Thymus (tissue), 11 donors: Measurements from ENCODE around the gene TMEM131L. TPM values are rescaled to one million over a fixed set of nuclear protein-coding genes. Genes with fewer than 3 reads are reported as not detected.
"Not testable (repeated sequence)": the region's sequence is repeated elsewhere in the genome, so short reads cannot be mapped to it uniquely, and the experiment has no call there.

ENCODE experiments used
- DNase-seq, 9 donors: peaks; one replicate each; pipeline ENCODE4 v3.0.0-alpha.2; 2013; ENCODE audit warnings: low spot score in 9 of 9, low read depth in 6 of 9, missing footprints in 1 of 9
- H3K27ac ChIP-seq, 2 donors: one replicate each; pipeline ENCODE4 v1.5.1; 2013; ENCODE audit warnings: control low read depth in 1 of 2, low read depth in 1 of 2, low read length in 1 of 2, mild to moderate bottlenecking in 1 of 2, moderate library complexity in 1 of 2
- H3K27me3 ChIP-seq, 2 donors: one replicate each; pipeline ENCODE4 v1.5.1; 2013; ENCODE audit warnings: low read length in 1 of 2; ENCODE audit not compliant: control insufficient read depth in 2 of 2, insufficient read depth in 1 of 2
- H3K36me3 ChIP-seq, 2 donors: one replicate each; pipeline ENCODE4 v1.5.1; 2013; ENCODE audit warnings: low read length in 1 of 2, mild to moderate bottlenecking in 1 of 2, moderate library complexity in 1 of 2; ENCODE audit not compliant: control insufficient read depth in 2 of 2, insufficient read depth in 2 of 2
- H3K4me1 ChIP-seq, 2 donors: one replicate each; pipeline ENCODE4 v1.5.1; 2013; ENCODE audit warnings: low read length in 2 of 2; ENCODE audit not compliant: control insufficient read depth in 2 of 2, insufficient read depth in 2 of 2
- H3K4me3 ChIP-seq, 2 donors: one replicate each; pipeline ENCODE4 v1.5.1; 2013; ENCODE audit warnings: low read length in 2 of 2, control low read depth in 1 of 2, mild to moderate bottlenecking in 1 of 2
- H3K9me3 ChIP-seq, 2 donors: one replicate each; pipeline ENCODE4 v1.5.1; 2013; ENCODE audit warnings: low read length in 1 of 2, mild to moderate bottlenecking in 1 of 2; ENCODE audit not compliant: control insufficient read depth in 2 of 2, insufficient read depth in 1 of 2
- WGBS: extraction: QIAGEN DNeasy Blood & Tissue Kit; methylation state at CpG from one replicate; pipeline ENCODE4 v1.1.7; 2013; 5-methylcytosine and 5-hydroxymethylcytosine counted together
- polyA plus RNA-seq: library from polyadenylated mRNA; stranded (reverse); fragments of 200-250 nt; gene quantifications from one replicate; pipeline ENCODE4 v1.2.3, GENCODE V29; 2013
- total RNA-seq: library from RNA; stranded (reverse); fragments of 120-200 nt; gene quantifications from one replicate; pipeline ENCODE4 v1.2.4, GENCODE V29; 2013
- donor health status: healthy.

Gene TMEM131L
- total and polyA plus RNA-seq, 2 donors, result 32.8 to 40.9 TPM

DNA sequence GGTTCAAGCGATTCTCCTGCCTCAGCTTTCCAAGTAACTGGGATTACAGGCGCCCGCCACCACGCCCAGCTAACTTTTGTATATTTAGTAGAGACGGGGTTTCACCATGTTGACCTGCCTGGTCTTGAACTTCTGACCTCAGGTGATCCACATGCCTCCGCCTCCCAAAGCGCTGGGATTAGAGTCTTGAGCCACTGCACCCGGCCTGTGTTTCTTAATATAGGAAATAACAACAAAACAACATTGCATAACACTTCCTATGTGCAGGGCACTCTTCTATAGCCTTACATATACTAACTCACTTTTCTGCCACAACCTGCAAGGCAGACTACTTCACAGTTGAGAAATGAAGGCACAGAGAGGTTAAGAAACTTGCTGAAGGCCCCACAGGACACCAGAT is 12.8 kb upstream of the TMEM131L start:
- no peaks in the 10 kb centered on the region for H3K27me3 ChIP-seq
- DNase-seq, result no peak
- no peaks in the 10 kb centered on the region for H3K36me3 ChIP-seq
- no peak overlapping the region for H3K27ac ChIP-seq
- H3K4me1 ChIP-seq, result peaks cover 4 to 15% of the 10 kb centered on the region in 2 donors
- WGBS, result over 99% methylated on average over 8 of the region's 8 CpGs
- peaks cover 0 to 3% of the 10 kb centered on the region in 2 donors for H3K9me3 ChIP-seq
- H3K4me3 ChIP-seq, result no peak overlapping the region

DNA sequence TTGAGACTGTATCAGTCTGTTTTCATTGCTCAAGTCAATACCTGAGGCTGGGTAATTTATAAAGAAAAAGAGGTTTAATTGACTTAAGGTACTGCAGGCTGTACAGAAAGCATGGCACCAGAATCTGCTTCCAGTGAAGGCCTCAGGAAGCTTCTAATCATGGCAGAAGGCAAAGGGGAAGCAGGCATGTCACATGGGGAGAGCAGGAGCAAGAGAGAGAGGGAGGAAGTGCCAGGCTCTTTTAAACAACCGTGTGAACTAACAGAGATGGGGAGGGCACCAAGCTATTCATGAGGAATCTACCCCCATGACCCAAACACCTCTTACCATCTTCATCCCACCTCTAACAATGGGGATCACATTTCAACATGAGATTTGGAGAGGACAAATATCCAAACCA is 7.2 kb upstream of the TMEM131L start:
- Histone ChIP-seq H3K36me3 (no peaks in the 10 kb centered on the region), H3K9me3 (no peaks in the 10 kb centered on the region), H3K27me3 (no peaks in the 10 kb centered on the region), H3K4me3 (no peak overlapping the region), H3K27ac (no peak overlapping the region), H3K4me1 (no peaks in the 10 kb centered on the region)
- 41% methylated on average over 1 of the region's 1 CpG for WGBS
- no peak for DNase-seq

- not testable (repeated sequence) for H3K9me3 ChIP-seq, DNase-seq, H3K27me3 ChIP-seq, H3K4me3 ChIP-seq, H3K4me1 ChIP-seq, H3K27ac ChIP-seq, H3K36me3 ChIP-seq
- 98% methylated on average over 4 of the region's 4 CpGs for WGBS
These were observed 4.6 kb upstream of the TMEM131L start for GRCh38 chr4:153461549-153461948.

- WGBS, result 78% methylated on average over 1 of the region's 1 CpG
- H3K27me3 ChIP-seq, result peaks cover 0 to 4% of the 10 kb centered on the region in 2 donors
- no peaks in the 10 kb centered on the region for H3K9me3 ChIP-seq
- H3K27ac ChIP-seq, result no peak overlapping the region
- no peak overlapping the region for H3K4me3 ChIP-seq
- no peak for DNase-seq
- peaks cover 5 to 9% of the 10 kb centered on the region in 2 donors for H3K4me1 ChIP-seq
- peaks cover 0 to 2% of the 10 kb centered on the region in 2 donors for H3K36me3 ChIP-seq
These were observed 2.1 kb upstream of the TMEM131L start for GRCh38 chr4:153464068-153464467.

- WGBS, result 31% methylated on average over 4 of the region's 4 CpGs
- Histone ChIP-seq H3K4me3 (peak overlapping the region; percentile 51 to 85), H3K9me3 (no peaks in the 10 kb centered on the region), H3K27ac (peak overlapping the region in 1 of 2 donors; percentile 63), H3K4me1 (peaks cover 12 to 17% of the 10 kb centered on the region in 2 donors), H3K36me3 (peaks cover 0 to 7% of the 10 kb centered on the region in 2 donors), H3K27me3 (peaks cover 0 to 4% of the 10 kb centered on the region in 2 donors)
- no peak for DNase-seq
These were observed 1.0 kb upstream of the TMEM131L start for GRCh38 chr4:153465140-153465539.

GRCh38 chr4:153465615-153466080 is 512 bp upstream of the TMEM131L start:
- peaks cover 16 to 21% of the 10 kb centered on the region in 2 donors for H3K4me1 ChIP-seq
- WGBS, result 1% methylated on average over 31 of the region's 31 CpGs

GRCh38 chr4:153466949-153467896 is 1.1 kb downstream of the TMEM131L start:
- DNase-seq, result peak in 3 of 9 donors; percentile 38 to 66 (median 48)
- peaks cover 0 to 4% of the 10 kb centered on the region in 2 donors for H3K27me3 ChIP-seq
- peaks cover 25 to 31% of the 10 kb centered on the region in 2 donors for H3K4me1 ChIP-seq
- no peaks in the 10 kb centered on the region for H3K9me3 ChIP-seq
- H3K27ac ChIP-seq, result peak overlapping the region; percentile 82 to 90
- WGBS, result under 1% methylated on average over 43 of the region's 43 CpGs
- H3K4me3 ChIP-seq, result peak overlapping the region; percentile 85 to 88
- peaks cover 0 to 17% of the 10 kb centered on the region in 2 donors for H3K36me3 ChIP-seq

More at GRCh38 chr4:153465615-153466080, 512 bp upstream of the TMEM131L start:
- Histone ChIP-seq H3K4me3 (peak overlapping the region; percentile 51 to 85), H3K27me3 (peaks cover 0 to 4% of the 10 kb centered on the region in 2 donors), H3K9me3 (no peaks in the 10 kb centered on the region), H3K27ac (peak overlapping the region; percentile 63 to 82), H3K36me3 (peaks cover 0 to 10% of the 10 kb centered on the region in 2 donors)
- peak in 1 of 9 donors; percentile 28 for DNase-seq

- peak overlapping the region in 1 of 2 donors; percentile 82 for H3K27ac ChIP-seq
- peaks cover 0 to 4% of the 10 kb centered on the region in 2 donors for H3K27me3 ChIP-seq
- H3K4me1 ChIP-seq, result peaks cover 27 to 38% of the 10 kb centered on the region in 2 donors
- H3K4me3 ChIP-seq, result peak overlapping the region; percentile 85 to 88
- H3K36me3 ChIP-seq, result peaks cover 0 to 23% of the 10 kb centered on the region in 2 donors
- DNase-seq, result peak in 3 of 9 donors; percentile 42 to 68 (median 56)
- H3K9me3 ChIP-seq, result no peaks in the 10 kb centered on the region
- 0% methylated on average over 4 of the region's 4 CpGs for WGBS
These were observed 1.7 kb downstream of the TMEM131L start for GRCh38 chr4:153467897-153468262.

DNA sequence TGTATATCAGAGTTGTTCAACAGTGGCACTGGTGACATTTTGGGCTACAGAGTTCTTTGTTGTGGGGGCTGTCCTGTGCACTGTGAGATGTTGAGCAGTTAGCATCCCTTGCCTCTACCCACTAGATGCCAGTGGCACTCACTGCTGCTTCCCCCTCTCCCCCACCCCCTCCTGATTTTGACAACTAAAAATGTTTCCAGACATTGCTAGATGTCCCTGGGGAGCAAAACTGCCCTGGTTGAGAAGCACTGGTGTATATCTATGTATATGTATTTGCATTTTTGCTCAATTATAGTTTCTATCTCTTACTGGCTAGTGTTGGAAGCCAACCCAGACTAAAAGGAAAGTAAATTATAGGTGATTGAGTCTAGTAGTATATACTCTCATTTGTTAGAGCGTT is 2.4 kb downstream of the TMEM131L start:
- Histone ChIP-seq H3K27me3 (peaks cover 0 to 4% of the 10 kb centered on the region in 2 donors), H3K27ac (peak overlapping the region; percentile 72 to 77), H3K9me3 (no peaks in the 10 kb centered on the region), H3K36me3 (peaks cover 0 to 28% of the 10 kb centered on the region in 2 donors), H3K4me1 (peaks cover 31 to 42% of the 10 kb centered on the region in 2 donors), H3K4me3 (peak overlapping the region; percentile 85 to 88)
- WGBS, result 7% methylated on average over 1 of the region's 1 CpG
- peak in 4 of 9 donors; percentile 46 to 66 (median 47) for DNase-seq
